ENCODE measurements around the gene NFASC. TPM values are rescaled to one million over a fixed set of nuclear protein-coding genes. Genes with fewer than 3 reads are reported as not detected.

NFASC gene
- total RNA-seq, 1 donor from 2014 or later: 0.80 TPM

DNA sequence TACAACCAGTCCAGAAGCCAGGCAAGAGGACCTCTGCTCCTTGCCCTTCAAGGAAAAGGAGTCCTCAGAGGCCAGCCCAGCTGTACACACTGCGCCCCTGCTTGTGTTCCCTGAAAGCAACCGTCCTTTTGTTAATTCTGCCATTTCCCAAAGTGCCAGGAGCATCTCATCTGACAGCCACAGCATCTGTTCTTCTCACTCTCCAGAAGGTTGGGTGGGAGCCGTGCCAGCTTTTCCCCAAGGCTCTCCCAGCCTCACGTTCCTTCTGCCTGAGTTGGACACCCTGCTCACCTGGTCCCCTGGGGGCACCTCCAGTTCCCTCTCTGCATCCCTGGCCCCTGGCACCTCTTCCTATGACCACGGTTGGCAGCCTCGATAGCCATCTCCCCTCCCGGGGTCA, 161.8 kb downstream of the NFASC start:
- no peak for DNase-seq (ENCODE audit: low read depth)

DNA sequence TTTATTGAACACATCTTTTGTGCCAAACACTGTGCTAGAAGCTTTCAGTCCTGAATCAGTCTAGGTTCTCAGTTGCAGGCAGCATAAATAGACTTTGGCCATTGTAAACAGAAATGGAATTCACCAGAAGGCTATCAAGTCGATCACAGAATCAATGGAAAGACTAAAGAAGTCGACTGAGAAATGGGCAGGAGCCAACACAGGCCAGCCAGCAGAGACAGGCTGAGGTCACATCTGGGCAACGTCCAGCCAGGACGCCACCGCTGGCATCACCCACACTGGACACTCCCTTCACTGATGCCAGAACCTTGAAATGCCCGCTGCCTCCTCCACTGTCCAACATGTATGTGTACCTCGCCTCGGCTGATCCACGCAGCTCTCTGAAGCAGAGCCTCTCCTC, 166.9 kb downstream of the NFASC start:
- no peak for DNase-seq (ENCODE audit: low read depth)

DNA sequence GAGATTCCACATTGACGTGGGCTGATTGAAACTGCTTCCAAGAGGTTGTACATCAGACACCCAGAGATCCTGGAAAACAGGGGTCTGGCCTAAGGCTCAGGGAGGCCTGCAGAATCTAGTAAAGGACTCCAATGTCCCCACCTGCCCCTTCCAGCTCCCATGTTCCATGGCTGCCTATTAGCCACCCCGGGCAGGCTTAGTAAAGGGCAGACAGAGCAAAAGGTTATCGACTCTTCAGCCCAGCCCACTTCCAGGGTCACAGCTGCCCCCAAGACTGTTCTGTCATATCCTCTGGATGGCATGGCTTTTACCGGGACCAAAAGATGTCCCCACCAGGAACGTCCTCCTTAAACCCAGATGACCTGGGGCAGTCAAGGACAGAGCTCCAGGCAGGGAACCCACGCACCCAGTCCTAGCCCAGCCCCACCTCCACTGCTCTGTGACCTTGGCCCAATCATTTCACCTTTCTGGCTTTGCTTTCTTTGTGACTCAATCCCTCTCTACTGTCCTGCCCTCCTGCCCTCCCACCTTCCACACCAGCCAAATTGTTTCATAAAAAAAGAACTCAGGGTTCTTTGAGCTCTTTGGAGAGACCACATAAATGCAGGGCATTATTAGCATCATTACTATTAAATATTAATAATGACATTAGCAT, 167.6 kb downstream of the NFASC start:
- no peak for DNase-seq (ENCODE audit: low read depth)

DNA sequence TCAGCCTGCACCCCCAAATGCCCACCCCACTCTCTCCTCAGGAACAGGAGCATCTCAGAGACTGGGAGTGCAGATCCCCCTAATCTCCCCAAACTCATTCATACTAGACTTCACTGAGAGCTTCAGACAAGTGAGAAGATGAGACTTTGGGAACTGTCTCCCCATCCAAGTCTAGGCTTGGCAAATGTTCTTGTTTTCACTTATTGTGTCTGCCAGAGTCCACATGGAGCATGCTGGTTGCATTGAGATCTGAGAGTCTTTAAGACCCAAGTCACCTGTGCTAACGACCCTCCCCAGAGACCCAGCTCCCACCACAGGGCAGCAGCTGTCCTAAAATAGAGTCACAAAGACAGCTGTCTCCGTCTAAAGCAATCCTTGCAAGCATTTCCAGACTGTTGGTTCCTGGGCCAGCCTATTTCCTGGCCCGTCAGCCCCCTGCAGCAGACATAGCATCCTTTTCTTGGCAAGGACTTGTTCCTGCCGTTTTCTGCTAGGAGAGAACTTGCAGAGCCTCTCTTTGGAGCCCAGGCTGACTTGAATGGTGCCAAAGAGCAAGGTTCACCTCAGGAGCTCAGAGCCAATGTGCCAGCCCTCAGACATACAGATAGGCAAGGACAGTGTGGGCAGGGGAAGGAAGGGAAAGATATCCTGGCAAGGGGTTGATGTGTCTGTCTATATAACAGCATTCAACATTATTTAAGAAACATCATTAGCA, 170.5 kb downstream of the NFASC start:
- peak; percentile 22 for DNase-seq (ENCODE audit: low read depth)

DNA sequence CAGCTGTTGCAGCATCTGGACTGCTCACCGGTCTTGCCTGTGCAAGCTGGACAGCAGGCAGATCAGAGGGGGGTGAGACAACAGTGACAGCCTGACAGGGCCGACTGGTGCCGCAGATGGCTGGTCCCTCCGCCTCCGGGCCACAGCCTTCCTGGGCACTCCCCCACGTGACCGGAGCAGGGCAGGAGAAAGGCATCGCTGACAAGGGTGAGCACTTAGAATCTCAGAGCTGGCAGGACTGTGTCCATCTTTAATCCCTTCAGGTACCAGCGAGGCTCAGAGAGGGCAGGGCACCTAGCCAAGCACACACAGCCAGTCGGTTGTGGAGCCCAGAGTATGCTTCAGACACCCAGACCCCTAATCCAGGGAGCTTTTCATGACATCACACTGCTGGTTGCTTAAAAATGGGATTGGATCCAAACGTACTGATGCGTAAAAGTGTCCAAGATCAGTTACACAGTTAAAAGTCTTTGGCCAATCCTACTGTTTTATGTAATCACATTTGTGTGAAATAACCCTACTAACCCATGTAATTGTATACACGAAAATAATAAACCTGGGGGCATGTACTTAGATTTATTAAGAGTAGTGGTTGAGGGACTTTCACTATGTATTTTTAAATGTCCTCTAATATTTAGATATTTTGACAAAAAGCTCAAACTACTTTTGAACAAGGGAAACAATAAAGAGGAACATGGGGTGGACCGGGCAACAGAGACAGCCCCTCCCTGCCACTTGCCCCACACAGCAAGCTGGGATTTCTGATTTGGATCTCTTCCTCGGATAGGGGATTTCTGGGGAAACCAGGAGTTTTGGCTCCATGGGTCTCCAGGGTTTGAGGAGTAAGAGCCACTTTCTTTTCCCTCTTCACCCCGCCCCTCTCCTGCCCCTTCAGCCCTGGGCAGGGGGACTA, 171.6 kb downstream of the NFASC start:
- DNase-seq (ENCODE audit: low read depth): no peak

DNA sequence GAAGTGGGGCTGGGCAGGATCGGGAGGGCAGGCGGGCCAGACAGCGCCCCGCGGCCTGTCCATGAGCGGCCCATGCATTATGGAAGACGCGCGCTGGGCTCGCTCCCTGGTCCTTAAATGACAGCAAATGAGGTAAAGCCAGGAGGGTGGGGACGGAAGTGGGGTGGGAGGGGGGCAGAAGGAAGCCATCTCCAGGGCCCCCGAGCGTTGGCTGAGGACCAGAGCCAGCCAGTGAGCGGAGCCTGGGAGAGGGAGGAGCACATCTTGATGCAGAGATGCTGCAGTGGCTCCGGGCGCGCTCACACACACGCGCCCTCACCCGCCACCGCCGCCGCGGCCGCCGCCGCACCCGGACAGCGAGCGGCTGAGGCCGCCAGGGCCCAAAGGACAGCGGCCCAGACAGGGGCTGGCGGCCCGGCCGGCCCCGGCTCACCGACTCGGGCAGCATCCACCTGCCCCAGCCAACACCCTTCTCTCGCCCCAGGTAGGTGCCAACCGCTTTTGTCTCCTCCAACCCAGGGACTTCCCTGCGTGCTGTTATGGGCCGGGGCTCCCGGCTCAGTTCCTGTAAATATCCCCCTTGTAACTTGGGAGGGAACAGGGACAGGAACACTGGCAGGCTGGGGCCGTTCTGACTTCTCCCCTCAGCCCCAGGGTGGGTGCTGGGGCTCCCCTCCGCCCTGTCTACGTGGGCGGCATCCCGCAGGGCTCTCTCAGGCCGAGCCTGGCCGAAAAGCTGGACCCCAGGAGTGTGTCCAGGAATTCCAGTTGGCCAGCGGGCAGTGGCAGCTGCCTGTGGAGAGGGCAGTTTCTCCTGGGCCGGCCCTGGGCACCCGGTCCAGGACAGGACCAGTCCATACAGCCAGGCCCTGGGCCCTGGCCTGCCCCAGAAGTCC, 172.5 kb downstream of the NFASC start, which contains the start of gene CNTN2:
CNTN2 (plus strand) TSS at position 302 of the 896 bp plus-strand sequence. CDS start 9,974 bp downstream, outside the sequence.
- no peak for DNase-seq (ENCODE audit: low read depth)

DNA sequence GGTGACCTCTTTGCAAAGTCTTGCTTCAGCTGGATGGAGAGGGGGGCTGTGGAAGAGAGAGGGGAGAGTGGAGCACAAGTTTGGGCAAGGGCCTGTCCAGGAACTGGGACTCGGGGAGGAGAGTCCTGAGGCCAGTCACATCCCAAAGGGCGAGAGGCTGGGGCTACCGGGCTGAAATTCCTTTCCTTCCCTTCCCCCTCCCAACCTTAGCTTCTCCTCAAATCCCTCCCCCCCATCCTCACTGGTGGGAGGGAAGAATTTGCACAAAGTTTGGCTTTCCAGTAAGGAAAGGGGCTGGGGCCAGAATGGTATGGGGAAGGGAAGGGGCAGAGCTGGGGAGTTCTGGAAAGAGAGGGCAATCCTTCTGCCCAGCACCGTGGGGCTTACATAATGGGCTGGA, 173.2 kb downstream of the NFASC start:
- DNase-seq (ENCODE audit: low read depth): no peak

DNA sequence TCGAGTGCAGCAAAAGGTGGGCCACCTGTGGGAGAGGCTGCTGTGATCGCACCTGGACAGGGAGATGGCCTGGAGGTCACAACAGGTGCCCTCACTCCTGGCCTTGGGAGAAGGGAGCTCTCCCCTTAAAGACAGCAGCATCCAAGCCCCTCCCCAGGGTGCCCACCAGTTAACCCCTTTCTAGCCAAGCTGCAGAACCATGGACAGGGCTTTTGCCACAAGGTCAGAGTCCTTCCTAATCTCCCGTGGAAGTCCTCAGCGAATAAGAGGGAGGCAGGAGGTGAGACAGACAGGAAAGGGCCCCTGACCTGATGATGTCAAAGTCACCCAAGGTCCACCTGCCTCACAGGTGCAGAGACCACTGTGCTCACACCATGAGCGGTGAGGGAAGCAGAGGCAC, 174.1 kb downstream of the NFASC start:
- no peak for DNase-seq (ENCODE audit: low read depth)

DNA sequence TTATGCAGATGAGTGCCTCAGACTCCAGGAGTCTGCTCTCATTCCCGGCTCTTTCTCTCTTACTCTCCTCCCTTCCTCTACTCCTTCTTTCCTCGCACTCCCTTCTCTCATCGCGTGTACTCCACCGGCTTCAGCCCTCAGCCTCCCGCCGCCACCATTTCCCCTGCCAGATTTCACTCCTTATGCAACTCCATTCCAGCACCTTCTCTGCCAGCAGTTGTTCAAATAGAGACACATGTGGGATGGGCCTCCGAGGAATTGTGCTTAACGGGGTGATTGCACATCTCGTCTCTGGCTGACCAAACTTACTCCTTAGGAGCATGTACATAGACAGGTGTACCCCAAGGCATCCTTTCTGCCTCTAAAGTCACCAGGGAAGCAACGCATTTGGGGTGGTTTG, 174.5 kb downstream of the NFASC start:
- no peak for DNase-seq (ENCODE audit: low read depth)

DNA sequence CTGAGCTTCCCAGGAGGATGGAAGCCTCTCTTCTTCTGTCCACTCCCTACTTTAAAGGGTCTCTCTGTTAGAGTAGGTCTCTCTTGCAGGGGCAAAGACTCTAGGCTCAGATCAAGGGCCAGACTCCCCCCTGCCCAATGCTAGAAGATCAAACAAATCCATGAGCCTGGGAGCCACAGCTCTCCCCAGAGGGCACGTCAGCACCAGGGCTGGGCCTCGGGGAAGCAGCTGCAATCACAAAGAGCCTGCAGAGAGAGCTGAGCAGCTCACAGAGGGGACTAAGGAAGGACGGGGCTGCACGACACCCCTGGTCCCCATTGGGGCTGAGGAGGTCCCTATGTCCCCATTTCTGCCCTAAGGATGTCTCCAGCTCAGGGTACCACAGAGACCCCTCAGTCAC, 176.2 kb downstream of the NFASC start:
- DNase-seq (ENCODE audit: low read depth): no peak

DNA sequence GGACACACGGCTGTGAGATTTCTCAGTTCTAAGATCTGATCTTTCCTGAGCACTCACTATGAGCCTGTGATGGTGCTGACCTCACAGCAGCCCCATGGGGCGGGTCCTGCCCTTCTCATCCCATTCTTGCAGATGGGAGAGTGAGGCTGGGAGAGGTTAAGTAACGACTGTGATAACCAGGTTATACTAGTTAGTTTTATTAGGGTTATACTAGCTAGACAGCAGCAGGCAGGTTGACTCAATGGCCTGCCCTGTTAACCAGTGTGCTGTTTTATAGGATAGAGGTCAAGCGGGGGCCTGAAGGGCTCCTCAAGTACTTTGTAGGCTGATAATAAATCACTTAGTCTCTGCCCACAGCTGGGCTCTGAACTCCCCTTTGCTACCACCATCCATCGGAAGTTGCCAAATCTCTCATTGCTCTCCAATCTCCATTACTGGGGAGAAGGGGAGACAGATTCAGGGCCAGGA, 177.1 kb downstream of the NFASC start:
- no peak for DNase-seq (ENCODE audit: low read depth)

DNA sequence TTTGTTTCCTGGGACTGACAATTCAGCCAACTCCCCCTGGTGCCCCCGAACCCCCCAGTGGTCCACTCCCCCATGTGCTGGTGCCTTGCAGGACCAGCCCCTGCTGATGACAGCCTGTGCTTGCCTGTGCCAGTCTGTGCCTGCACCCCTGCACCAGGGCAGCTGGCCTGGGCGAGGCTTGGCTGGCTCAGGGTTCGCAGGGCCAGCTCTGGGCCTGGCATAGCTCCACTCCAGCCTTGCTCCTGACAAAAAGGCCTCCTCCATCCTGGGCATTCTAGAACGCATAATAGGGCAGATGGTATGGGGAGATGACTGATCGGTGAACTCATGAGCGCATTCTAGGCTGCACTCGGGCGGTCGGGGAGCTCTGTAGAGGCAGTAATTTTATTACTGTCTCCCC, 177.7 kb downstream of the NFASC start:
- DNase-seq (ENCODE audit: low read depth): no peak

DNA sequence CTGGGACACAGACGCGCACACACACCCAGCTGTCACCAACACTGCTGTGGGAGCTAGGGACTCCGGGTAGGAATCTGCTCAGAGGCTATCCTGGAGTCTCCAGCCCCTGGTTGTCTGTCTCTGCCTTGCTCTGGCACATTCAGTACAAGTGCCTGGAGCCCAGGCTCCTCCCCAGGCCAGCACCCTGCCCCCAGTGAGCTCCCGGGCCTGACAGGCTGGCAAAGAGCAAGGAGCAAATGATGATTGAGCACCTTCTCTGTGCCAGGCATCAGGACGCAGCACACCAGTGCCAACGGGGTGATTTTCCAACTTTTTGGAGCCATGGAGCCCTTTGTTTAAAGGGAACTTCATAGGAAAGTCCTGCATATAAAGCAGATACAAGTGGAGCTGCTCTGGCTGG, 178.8 kb downstream of the NFASC start:
- no peak for DNase-seq (ENCODE audit: low read depth)

DNA sequence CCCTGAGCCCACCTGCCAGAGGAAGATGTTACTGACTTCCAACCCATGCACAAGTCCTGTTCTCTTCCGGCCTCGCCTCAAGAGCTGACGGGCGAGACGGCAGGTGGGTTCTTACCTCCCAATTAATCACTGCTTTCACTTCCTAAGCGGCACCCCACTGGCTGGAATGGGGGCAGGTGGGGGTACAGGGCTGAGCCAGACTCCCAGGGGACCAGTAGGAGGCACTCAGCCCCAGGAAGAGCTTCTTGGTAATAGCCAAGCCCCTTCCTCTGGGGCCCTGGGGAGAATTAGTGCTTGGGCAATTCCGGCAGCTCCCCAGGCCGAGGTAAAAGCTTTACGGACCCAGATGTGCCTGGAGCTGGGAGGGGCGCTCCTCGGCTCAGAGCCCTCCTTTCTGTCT, 182.0 kb downstream of the NFASC start:
- DNase-seq (ENCODE audit: low read depth): no peak

DNA sequence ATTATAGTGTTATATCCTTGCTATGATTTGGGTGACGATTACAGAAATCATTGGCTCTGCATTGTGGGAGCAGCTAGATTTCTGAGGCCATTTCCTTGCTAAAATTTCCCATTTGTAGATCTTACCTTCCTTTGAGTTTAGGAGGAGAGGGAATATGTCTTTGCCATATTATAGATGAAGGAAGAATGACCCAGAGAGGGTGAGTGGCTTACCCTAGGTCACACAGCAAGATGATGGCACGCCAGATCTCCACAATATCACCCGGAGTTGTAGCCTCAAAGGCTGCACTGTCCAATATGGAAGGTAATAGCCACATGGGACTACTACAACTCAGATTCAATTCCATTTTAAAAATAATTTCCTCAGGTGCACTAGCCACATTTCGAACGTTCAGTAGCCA, 182.6 kb downstream of the NFASC start:
- no peak for DNase-seq (ENCODE audit: low read depth)

DNA sequence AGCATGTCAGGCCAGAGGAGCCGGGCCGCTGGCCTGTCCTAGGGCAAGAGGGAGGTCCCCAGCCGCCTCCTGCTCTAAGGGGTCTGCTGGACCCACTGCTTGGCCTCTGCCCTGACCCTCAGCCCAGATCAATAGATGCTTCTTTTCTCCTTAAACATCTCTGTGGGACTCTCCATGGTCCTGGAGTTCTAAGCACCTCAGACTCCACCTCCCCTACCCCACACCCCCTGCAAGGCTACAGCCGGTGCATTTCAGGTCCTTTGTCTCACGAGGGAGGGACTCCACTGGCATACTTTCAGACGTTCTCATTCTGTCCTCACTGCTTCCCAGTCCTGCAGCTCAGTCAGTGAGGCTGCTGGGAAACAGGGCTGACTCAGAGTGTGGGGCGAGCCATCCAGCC, 183.4 kb downstream of the NFASC start:
- DNase-seq (ENCODE audit: low read depth): no peak

DNA sequence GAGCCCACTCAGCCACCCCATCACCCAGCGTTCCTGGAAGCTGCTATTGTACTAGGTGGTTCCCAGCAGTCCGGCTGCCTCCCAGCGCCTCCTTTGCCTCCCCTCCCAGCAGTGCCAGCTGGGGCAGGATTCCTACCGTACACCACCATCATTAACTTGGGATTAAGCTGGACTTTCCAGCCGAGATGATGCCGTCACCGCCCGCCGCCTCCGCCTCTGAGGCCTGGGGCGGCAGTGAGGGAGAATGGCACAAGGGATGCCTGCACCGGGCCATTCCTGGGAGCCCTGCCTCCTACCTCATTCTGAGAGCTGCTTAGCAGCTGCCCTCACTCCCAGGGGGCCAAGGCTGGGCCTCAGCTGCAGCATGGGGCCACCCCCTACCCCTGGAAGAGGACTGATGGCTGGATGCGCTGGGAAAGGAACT, 185.5 kb downstream of the NFASC start:
- DNase-seq (ENCODE audit: low read depth): no peak

DNA sequence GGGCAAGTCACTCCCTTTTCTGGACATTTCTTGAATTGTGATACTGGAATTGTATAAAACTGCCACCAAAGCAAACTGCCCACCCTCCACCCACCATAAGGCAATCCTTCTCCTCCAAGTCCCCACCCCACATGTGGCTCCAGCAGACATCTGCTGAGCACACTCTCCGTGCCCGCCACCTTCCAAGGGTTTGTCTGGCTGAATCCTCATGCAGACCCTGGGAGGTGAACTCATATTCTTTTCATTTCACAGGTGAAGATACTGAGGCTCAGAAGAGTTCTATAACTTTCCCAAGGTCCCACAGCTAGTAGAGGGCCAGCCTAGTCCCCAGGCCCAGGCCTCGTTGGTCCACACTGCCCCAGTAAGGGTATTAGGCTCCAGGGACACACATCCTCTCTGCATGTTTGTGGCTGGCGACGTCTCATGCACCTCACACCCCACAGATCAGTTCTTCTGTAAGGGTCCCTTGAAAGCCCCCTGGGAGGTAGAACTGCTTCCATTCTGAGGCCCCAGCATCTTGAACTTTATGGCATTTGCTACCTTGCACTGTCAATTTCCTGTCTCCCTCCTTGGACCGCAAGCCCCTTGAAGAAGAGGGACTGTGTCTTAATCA, 186.4 kb downstream of the NFASC start:
- DNase-seq (ENCODE audit: low read depth): no peak

DNA sequence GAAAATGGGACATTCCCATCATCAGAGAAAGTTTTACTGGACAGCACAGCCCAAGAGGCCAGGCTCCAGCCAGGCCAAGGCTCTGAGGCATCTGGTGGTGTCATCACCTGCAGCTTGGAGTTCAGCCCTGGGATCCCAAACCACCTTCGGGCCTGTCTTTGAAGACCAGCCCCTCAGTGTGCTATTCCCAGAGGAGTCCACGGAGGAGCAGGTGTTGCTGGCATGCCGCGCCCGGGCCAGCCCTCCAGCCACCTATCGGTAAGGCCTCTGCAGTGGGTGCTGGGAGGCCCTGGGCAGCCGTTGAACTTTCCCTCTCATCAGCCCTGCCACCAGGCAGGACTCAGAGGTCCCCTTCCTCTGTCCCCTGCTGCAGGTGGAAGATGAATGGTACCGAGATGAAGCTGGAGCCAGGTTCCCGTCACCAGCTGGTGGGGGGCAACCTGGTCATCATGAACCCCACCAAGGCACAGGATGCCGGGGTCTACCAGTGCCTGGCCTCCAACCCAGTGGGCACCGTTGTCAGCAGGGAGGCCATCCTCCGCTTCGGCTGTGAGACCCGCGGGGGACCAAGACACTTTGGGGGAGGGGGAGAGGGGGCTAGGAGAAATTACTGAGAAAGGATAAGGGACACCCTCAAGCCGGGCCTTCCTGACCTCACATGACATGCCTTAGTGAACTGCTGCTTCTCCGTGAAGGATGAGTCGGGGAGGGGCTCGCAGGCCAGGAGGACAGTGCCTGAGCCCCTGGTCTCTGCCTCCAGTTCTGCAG, 187.3 kb downstream of the NFASC start:
- DNase-seq (ENCODE audit: low read depth): no peak

DNA sequence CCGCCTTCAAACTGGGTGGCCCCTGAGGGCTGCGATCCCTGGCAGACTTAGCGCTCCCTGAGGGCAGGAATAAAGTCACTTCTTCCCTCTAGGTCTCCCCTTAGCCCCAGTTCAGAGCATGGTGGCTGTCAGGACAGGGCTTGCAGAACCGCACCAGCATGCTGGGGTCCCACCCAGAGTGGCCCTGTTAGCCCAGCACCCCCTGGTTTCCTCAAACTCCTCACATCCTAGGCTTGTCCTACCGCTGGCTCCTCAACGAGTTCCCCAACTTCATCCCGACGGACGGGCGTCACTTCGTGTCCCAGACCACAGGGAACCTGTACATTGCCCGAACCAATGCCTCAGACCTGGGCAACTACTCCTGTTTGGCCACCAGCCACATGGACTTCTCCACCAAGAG, 188.2 kb downstream of the NFASC start:
- no peak for DNase-seq (ENCODE audit: low read depth)
